ENCODE measurements around the gene GMCL2.
A peak's percentile ranks its signal among the peaks of the same experiment; 100 is the strongest.

GMCL2 gene

GRCh38 chr5:178147406-178147805 is 39.8 kb downstream of the GMCL2 start (continued):
- TF ChIP-seq ZNF239 (tag by site-specific recombination; IDR thresholded peaks at IDR 0.05) (no peak), ZNF26 (tag by site-specific recombination; IDR thresholded peaks at IDR 0.05) (no peak)

GRCh38 chr5:178145965-178146820 is 41.0 kb downstream of the GMCL2 start:
- Histone ChIP-seq H3K4me3 (ENCODE audit: low read depth, low read length) (no peak overlapping the region), H3K4me1 (ENCODE audit: control insufficient read depth, insufficient read depth, low read length) (no peaks in the 10 kb centered on the region), H3K27ac (ENCODE audit: extremely low read depth, low read depth, low read length) (no peak overlapping the region), H3K9me3 (ENCODE audit: control insufficient read depth, insufficient read depth, low read depth, low read length) (no peaks in the 10 kb centered on the region), H3K36me3 (ENCODE audit: control insufficient read depth in 2 of 2, insufficient read depth in 1 of 2, low read length in 2 of 2) (peaks cover 37 to 96% of the 10 kb centered on the region in 2 experiments)
- CTCF ChIA-PET = interaction anchor here (0.8 to 13.3 kb wide), 10 partner anchors 8 to 75 kb away, joined by 3 to 204 read pairs (median 4); partner anchors contain the start of genes HNRNPAB and NHP2
- POLR2A ChIA-PET = interaction anchor here (0.5 to 1.0 kb wide), 4 partner anchors 8 to 71 kb away, joined by 3 to 6 read pairs (median 3); partner anchors contain the start of gene HNRNPAB
- peak; percentile 84 for TF ChIP-seq GLIS1 (tag by site-specific recombination; IDR thresholded peaks at IDR 0.05)
- peak; percentile 77 for TF ChIP-seq ZNF449 (tag by site-specific recombination; IDR thresholded peaks at IDR 0.05)
- TF ChIP-seq ZNF654 (tag by site-specific recombination; IDR thresholded peaks at IDR 0.05; ENCODE audit: low read depth) = peak; percentile 37
- no peak for TF ChIP-seq ZNF488 (tag by site-specific recombination; IDR thresholded peaks at IDR 0.05)
- peak; percentile 57; the same call in 1 of the 2 replicates for TF ChIP-seq ZBTB17 (tag by site-specific recombination; IDR thresholded peaks at IDR 0.05)
- TF ChIP-seq ZEB2 (tag by site-specific recombination; IDR thresholded peaks at IDR 0.05) = peak; percentile 48; the same call in 1 of the 2 replicates
- TF ChIP-seq ZNF2 (tag by site-specific recombination; IDR thresholded peaks at IDR 0.05) = peak; percentile 66; the same call in 1 of the 2 replicates
- peak; percentile 61 for TF ChIP-seq ZIC2 (tag by site-specific recombination; IDR thresholded peaks at IDR 0.05)
- peak; percentile 52; the same call in 1 of the 2 replicates for TF ChIP-seq GLIS2 (tag by site-specific recombination; IDR thresholded peaks at IDR 0.05)
- TF ChIP-seq KLF17 (tag by site-specific recombination; IDR thresholded peaks at IDR 0.05) = peak; percentile 38; the same call in 1 of the 2 replicates
- TF ChIP-seq SP7 (tag by site-specific recombination; IDR thresholded peaks at IDR 0.05) = 0 out of 2 replicates have a peak, but pooled peaks have one; percentile 23
- TF ChIP-seq REST (tag by site-specific recombination; IDR thresholded peaks at IDR 0.05) = peak; percentile 50
- TF ChIP-seq PATZ1 (tag by site-specific recombination; IDR thresholded peaks at IDR 0.05) = peak; percentile 53; the same call in 1 of the 2 replicates
- no peak for TF ChIP-seq PRDM4 (tag by site-specific recombination; IDR thresholded peaks at IDR 0.05)
- TF ChIP-seq SP2 (tag by site-specific recombination; IDR thresholded peaks at IDR 0.05) = peak; percentile 43
- no peak for TF ChIP-seq ZNF354C (tag by site-specific recombination; IDR thresholded peaks at IDR 0.05; ENCODE audit: borderline replicate concordance, low read depth)
- peak; percentile 37; the same call in 1 of the 2 replicates for TF ChIP-seq KLF1 (tag by site-specific recombination; IDR thresholded peaks at IDR 0.05)
- no peak for TF ChIP-seq MYNN (tag by site-specific recombination; IDR thresholded peaks at IDR 0.05; ENCODE audit: borderline replicate concordance)
- no peak for TF ChIP-seq ZNF146 (tag by site-specific recombination; IDR thresholded peaks at IDR 0.05)
